Measurements from ENCODE around the gene POU2F3. TPM values are rescaled to one million over a fixed set of nuclear protein-coding genes. Genes with fewer than 3 reads are reported as not detected.
A peak's percentile ranks its signal among the peaks of the same experiment; 100 is the strongest.

The POU2F3 gene
- total RNA-seq, 1 experiment from 2014 or later = not detected

DNA sequence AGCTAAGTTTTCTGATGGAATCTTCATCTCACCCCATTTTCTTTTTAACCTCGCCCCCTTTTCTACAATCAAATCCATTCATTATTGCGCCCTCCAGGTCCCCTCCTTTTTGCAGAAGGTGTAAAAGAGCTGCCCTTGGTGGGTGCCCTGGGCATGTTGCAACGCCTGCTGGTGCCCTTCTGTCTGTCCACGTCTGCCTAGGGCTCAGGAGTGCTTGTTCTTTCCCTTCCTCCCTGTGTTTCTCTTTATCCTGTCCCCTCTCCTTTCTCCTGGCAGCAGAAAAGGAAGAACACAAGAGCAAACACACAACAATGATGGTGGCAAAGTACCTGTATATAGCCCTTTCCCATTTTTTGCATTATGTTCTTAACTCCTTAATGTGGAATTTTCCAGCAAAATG lies 79.0 kb downstream of the POU2F3 start:
- POLR2A ChIA-PET = no interaction called here
- intact Hi-C loops (cut with micrococcal nuclease; ENCODE audit: unreplicated experiment) = no loop called here

DNA sequence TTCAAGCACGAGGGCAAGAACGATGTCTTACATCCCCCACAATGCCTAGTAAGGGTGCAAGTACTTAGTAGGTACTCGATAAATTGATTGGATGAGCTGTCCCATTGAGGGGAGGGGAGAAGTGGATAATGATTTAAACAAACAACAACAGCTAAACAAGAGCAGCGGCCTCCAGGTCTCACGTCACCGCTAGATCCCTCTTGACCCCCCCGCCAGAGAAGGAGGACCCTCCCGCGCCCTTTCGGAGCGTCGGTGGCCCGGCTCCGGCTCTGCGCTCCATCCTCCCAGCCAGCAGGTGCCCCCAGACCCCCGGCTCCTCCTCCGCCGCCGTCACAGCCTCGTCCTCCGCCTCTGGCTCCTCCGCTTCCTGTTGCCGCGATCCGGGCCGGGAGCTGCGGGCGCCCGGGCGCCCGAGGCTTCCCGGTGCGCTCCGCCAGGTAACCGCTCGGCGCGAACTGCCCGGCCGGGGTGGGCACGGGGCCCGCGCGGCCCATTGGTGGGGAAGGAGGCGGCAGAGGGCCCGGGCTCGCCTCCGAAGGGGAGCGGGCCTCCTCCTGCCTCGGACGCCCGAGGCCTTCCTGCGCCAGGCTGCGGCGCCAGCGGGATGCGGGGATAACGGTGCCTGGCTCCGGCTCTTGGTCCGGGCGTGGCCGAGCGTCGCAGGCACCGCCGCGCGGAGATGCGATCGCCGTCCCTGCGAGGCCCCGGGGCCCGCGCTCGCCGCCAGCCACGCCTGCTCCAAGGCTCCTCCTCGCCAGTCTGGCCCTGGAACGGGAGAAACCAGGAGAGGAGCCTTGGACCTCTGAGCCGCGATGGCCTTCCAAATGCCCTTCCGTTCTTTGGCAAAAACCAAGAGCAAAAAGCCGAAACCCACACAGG lies 85.2 kb downstream of the POU2F3 start, which contains the start of gene TLCD5:
Gene TLCD5 (plus strand): TSS at position 368 of the 879 bp plus-strand sequence. CDS start 2,143 bp downstream, outside the sequence.
- ChIA-PET POLR2A (interaction anchor here (0.6 kb wide), 2 partner anchors 89 to 90 kb away, joined by 4 to 5 read pairs; no protein-coding TSS in a partner anchor), CTCF (no interaction called here)
- H3K27me3 ChIP-seq (ENCODE audit: control insufficient read depth, insufficient read depth, low read length) = no peaks in the 10 kb centered on the region
- in situ Hi-C loops (cut with HindIII; ENCODE audit: low pct_unique_long_range_greater_than_20kb, low sequenced_read_pairs) = no loop called here
- peaks cover 10% of the 10 kb centered on the region for H3K36me3 ChIP-seq (ENCODE audit: control insufficient read depth, insufficient read depth, low read length)
- BruUV-seq (replicated peaks) = no TSS peak
- DNase-seq (ENCODE audit: low read depth, low spot score) (no peak), ATAC-seq (peak; percentile 93)
- H3K4me3 ChIP-seq (ENCODE audit: low read depth in 2 of 2, low read length in 2 of 2) = peak within 1 kb of the TSS; percentile 70 to 76
- intact Hi-C loops (cut with micrococcal nuclease; ENCODE audit: unreplicated experiment) = no loop called here
- TF ChIP-seq, protein P1, sequence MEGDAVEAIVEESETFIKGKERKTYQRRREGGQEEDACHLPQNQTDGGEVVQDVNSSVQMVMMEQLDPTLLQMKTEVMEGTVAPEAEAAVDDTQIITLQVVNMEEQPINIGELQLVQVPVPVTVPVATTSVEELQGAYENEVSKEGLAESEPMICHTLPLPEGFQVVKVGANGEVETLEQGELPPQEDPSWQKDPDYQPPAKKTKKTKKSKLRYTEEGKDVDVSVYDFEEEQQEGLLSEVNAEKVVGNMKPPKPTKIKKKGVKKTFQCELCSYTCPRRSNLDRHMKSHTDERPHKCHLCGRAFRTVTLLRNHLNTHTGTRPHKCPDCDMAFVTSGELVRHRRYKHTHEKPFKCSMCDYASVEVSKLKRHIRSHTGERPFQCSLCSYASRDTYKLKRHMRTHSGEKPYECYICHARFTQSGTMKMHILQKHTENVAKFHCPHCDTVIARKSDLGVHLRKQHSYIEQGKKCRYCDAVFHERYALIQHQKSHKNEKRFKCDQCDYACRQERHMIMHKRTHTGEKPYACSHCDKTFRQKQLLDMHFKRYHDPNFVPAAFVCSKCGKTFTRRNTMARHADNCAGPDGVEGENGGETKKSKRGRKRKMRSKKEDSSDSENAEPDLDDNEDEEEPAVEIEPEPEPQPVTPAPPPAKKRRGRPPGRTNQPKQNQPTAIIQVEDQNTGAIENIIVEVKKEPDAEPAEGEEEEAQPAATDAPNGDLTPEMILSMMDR (IDR thresholded peaks at IDR 0.05) = peak; percentile 65
- peak; percentile 71 for TF ChIP-seq POLR2AphosphoS5 (IDR thresholded peaks at IDR 0.05; ENCODE audit: low read depth, low read length)
- TF ChIP-seq SIN3A (IDR thresholded peaks at IDR 0.05; ENCODE audit: borderline replicate concordance, insufficient read depth, low read depth, low read length) = peak; percentile 83; the same call in 1 of the 2 replicates
- TF ChIP-seq, protein P2, sequence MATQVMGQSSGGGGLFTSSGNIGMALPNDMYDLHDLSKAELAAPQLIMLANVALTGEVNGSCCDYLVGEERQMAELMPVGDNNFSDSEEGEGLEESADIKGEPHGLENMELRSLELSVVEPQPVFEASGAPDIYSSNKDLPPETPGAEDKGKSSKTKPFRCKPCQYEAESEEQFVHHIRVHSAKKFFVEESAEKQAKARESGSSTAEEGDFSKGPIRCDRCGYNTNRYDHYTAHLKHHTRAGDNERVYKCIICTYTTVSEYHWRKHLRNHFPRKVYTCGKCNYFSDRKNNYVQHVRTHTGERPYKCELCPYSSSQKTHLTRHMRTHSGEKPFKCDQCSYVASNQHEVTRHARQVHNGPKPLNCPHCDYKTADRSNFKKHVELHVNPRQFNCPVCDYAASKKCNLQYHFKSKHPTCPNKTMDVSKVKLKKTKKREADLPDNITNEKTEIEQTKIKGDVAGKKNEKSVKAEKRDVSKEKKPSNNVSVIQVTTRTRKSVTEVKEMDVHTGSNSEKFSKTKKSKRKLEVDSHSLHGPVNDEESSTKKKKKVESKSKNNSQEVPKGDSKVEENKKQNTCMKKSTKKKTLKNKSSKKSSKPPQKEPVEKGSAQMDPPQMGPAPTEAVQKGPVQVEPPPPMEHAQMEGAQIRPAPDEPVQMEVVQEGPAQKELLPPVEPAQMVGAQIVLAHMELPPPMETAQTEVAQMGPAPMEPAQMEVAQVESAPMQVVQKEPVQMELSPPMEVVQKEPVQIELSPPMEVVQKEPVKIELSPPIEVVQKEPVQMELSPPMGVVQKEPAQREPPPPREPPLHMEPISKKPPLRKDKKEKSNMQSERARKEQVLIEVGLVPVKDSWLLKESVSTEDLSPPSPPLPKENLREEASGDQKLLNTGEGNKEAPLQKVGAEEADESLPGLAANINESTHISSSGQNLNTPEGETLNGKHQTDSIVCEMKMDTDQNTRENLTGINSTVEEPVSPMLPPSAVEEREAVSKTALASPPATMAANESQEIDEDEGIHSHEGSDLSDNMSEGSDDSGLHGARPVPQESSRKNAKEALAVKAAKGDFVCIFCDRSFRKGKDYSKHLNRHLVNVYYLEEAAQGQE (IDR thresholded peaks at IDR 0.05; ENCODE audit: insufficient read depth in 1 of 2, low read depth in 2 of 2, low read length in 1 of 2) = no peak
- peaks cover 35% of the 10 kb centered on the region for H3K4me1 ChIP-seq (ENCODE audit: control insufficient read depth, insufficient read depth, low read length)
- H3K9me3 ChIP-seq (ENCODE audit: control insufficient read depth, insufficient read depth, low read depth, low read length) = no peaks in the 10 kb centered on the region
- peak within 1 kb of the TSS; percentile 99 for H3K27ac ChIP-seq (ENCODE audit: low read length)

More for the DNA sequence above, 79.0 kb downstream of the POU2F3 start:
- no peak for DNase-seq (ENCODE audit: low read depth, low spot score)
- ATAC-seq = no peak
- BruUV-seq (replicated peaks) = no TSS peak
- Histone ChIP-seq H3K36me3 (ENCODE audit: control insufficient read depth, insufficient read depth, low read length) (no peaks in the 10 kb centered on the region), H3K4me1 (ENCODE audit: control insufficient read depth, insufficient read depth, low read length) (no peaks in the 10 kb centered on the region), H3K27ac (ENCODE audit: low read length) (no peak overlapping the region), H3K4me3 (ENCODE audit: low read depth in 2 of 2, low read length in 2 of 2) (no peak overlapping the region), H3K27me3 (ENCODE audit: control insufficient read depth, insufficient read depth, low read length) (no peaks in the 10 kb centered on the region), H3K9me3 (ENCODE audit: control insufficient read depth, insufficient read depth, low read depth, low read length) (no peaks in the 10 kb centered on the region)
- in situ Hi-C loops (cut with HindIII; ENCODE audit: low pct_unique_long_range_greater_than_20kb, low sequenced_read_pairs) = no loop called here
- CTCF ChIA-PET = interaction anchor here (0.8 kb wide), 1 partner anchor 16 kb away, joined by 3 read pairs; no protein-coding TSS in a partner anchor
- TF ChIP-seq SIN3A (IDR thresholded peaks at IDR 0.05; ENCODE audit: borderline replicate concordance, insufficient read depth, low read depth, low read length) (no peak), TCF7L2 (IDR thresholded peaks at IDR 0.05; ENCODE audit: low read depth, low read length) (no peak), POLR2AphosphoS5 (IDR thresholded peaks at IDR 0.05; ENCODE audit: low read depth, low read length) (no peak)
- TF ChIP-seq, protein P2 (IDR thresholded peaks at IDR 0.05; ENCODE audit: insufficient read depth in 1 of 2, low read depth in 2 of 2, low read length in 1 of 2) = no peak
- TF ChIP-seq, protein P1 (IDR thresholded peaks at IDR 0.05) = no peak
